Measurements from ENCODE around the gene HBA2.

GRCh38 chr16:162271-162991 is 10.2 kb upstream of the HBA2 start:
- TF ChIP-seq CTCF (IDR thresholded peaks at IDR 0.05) (no peak), POLR2A (IDR thresholded peaks at IDR 0.05) (no peak)
